Stimulated activated naive CD4-positive, alpha-beta T cell treated with Interleukin-2 at 50 U/mL for 16 hours (primary cell): Measurements from ENCODE around the gene PLEKHJ1.
A peak's percentile ranks its signal among the peaks of the same experiment; 100 is the strongest.
"Not testable (repeated sequence)": the region's sequence is repeated elsewhere in the genome, so short reads cannot be mapped to it uniquely, and the experiment has no call there.

Source experiments
- DNase-seq: peaks from one replicate; lab custom pipeline; 2025; lab: John Stamatoyannopoulos, UW

Gene PLEKHJ1

GRCh38 chr19:2236314-2237050, at the start of gene PLEKHJ1, which contains the start of gene SF3A2:
TSS of gene PLEKHJ1 (minus strand) at chr19:2236329. CDS start at chr19:2236248, 81 bp downstream.
TSS of gene SF3A2 (plus strand) at chr19:2236824. CDS start at chr19:2243419, 6,595 bp downstream.
- peak; percentile 95 for DNase-seq

- DNase-seq, result no peak
These were observed 47.8 kb upstream of the PLEKHJ1 start for GRCh38 chr19:2283835-2284507.

GRCh38 chr19:2282862-2283237, 46.7 kb upstream of the PLEKHJ1 start:
- DNase-seq, result no peak

DNA sequence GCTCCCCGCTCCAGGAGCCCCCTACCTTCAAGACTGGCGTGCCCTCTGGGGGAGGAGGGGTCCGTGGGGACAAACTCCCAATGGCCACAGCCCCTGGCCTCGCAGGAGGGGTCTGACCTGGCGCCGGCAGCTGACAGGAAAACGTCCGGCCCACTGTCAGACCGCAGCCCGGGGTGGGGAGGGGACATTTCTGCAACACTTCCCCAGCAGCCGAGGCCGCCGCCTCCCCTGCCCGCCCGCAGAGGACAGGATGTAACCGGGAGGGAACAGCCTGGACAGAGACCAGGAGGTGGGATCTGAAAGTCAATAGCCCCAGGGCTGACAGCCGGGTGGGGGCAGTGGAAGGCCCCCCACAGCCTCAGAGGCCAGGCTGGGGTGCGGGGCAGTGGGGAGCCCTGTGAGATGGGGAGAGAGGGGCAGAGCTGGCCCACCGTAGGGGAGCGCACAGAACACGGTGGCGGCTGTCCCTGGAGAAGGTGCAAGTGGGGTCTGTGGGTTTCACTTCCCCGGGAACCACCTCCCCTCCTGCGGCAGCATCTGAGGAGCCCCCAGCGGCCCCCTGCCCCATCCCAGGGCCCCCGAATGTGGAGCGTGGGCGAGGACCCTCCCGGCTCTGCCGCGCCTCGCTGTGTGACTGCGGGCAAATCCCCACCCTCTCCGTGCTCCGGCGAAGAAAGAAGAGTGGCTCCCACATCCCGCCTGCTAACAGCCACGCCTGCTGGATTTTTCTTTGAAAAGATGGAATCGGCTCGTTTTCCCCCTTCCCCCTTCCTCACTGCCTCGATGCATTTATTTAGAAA, 46.1 kb upstream of the PLEKHJ1 start, which contains the start of gene PEAK3:
TSS of gene PEAK3 (minus strand) at position 114 of the 800 bp plus-strand sequence. CDS start 1,244 bp downstream, outside the sequence.
- no peak for DNase-seq

DNA sequence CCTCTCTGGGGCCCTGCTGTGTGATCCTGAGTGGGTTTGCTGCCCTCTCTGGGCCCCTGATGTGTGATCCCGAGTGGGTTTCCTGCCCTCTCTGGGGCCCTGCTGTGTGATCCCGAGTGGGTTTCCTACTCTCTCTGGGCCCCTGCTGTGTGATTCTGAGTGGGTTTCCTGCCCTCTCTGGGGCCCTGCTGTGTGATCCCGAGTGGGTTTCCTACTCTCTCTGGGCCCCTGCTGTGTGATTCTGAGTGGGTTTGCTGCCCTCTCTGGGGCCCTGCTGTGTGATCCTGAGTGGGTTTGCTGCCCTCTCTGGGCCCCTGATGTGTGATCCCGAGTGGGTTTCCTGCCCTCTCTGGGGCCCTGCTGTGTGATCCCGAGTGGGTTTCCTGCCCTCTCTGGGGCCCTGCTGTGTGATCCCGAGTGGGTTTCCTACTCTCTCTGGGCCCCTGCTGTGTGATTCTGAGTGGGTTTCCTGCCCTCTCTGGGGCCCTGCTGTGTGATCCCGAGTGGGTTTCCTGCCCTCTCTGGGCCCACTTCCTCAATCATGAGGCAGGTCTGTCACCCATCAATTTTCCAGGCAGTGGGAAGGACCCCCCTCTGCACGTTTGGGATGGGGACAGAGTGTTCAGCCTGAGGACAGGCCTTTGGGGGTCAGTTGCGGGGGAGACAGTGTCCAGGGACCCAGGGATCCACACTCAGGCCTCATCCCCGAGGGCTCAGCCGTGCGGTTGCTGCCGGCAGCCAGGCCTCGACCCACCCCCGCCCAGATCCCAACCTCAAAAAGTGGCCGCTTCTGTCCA, 45.3 kb upstream of the PLEKHJ1 start:
- not testable (repeated sequence) for DNase-seq

GRCh38 chr19:2280633-2281264, 44.6 kb upstream of the PLEKHJ1 start:
- DNase-seq, result no peak

DNA sequence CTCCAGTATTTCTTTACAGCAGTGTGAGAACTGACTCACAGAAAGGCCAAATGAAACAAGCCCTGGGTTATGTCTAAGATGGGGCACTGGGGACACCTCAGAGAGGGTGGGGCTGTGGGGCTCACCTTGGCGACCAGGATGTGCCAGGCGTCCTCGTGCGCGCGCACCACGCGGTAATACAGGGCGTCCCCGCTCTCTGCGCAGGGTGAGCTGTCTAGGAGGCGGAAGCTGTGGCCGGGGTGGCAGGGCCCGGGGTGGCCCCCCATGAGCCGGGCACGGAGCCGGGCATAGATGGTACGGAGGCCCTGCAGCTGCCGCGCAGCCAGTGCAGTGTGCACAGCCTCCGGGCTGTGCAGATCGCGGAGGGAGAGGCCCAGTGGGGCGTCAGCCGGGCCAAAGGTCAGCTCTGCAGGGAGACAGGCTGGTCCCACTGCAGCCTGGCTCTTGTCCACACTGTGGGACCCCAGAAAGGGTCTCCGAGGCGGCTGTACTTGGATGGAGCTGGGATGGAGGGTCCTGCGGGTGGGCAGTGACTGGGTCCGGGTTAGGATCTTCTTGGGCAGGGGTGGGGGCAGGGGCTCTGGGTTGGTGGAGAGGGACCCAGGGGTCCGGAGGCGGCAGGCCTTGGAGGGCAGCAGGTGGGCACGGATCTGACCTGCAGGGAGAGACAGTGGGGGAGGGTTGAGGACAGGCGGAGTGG, 42.5 kb upstream of the PLEKHJ1 start:
- DNase-seq, result no peak

DNA sequence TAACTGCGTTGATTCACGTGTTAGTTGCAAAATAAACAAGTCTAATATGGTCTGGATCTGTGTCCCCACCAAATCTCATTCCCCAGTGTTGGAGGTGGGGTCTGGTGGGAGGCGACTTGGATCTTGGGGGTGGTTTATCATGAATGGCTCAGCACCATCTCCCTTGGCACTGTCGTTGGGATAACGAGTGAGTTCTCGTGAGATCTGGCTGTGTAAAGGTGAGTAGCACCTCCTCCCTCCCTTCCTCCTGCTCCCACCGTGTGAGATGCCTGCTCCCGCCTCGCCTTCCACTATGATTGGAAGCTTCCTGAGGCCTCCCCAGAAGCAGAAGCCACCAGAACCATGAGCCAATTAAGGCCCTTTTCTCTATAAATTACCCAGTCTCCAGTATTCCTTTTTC, 41.0 kb upstream of the PLEKHJ1 start:
- no peak for DNase-seq

- no peak for DNase-seq
These were observed 40.4 kb upstream of the PLEKHJ1 start for GRCh38 chr19:2276429-2276986.

- DNase-seq, result no peak
These were observed 39.7 kb upstream of the PLEKHJ1 start for GRCh38 chr19:2275588-2276428.

DNA sequence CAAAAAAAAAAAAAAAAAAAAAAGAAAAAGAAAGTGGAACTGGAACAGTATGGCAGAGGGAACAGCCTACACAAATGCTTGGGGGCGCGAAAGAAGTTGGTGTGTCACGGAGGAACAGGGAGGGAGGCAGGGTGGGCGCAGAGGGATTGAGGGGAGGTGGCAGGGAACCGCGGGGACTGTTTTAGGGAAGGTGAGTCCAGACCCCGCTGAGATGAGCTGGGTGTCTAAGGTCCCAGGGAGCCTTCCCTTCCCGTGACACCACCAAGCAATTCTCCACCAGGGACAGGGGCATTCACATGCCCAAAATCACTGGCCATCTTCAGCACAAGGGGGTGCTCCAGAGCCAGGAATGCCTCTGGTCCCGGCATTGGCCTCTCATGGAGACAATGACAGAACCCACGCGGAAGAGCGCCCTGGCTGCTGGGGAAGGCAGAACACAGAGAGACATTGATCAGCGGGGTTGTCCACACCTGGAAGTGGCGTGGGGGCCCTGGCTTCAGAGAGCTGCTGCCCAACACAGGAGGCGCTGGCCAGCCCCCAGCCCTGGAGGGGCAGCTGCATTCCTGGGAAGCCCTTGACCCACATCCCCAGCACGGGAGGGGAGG, 38.9 kb upstream of the PLEKHJ1 start:
- no peak for DNase-seq

- DNase-seq, result no peak
These were observed 38.1 kb upstream of the PLEKHJ1 start for GRCh38 chr19:2274185-2274711.

DNA sequence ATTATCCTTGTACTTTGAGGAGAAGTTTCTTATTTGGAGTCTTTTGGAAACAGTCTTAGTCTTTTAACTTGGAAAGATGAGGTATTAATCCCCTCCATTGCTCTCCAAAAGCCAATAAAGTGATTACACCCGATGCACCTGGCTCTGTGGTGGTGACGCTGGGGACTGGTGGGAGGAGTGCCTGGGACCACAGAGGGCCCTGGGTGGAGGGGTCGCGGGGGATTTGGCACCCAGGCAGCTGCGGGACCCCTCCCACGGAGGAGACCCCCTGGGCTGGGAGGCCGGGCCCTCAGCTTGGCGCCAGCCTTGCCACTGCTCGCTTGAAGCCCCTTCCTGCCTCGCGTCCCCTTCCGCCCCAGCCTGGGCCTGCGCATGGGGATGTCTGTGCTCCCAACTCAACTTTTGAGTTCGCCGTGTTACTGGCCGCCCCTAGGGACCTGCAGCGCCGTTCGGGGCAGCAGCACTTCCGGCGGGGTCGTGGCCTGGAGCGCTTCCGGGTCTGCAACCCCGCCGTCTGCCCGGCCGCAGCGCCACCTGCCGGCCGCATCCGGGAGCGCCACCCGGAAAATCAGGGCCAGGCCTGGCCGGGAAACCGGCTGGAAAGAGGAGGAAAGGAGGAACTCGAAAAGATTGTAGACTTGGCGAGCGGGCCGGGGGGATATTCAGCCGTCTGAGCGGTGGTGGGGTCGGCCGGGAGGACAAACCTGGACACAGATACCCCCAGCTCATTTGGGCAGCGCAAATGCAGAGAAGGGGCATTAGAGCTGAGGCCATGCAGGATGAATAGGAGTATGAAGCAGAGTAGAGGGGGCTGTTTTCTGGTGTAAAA, 37.4 kb upstream of the PLEKHJ1 start:
- DNase-seq, result peak; percentile 62

DNA sequence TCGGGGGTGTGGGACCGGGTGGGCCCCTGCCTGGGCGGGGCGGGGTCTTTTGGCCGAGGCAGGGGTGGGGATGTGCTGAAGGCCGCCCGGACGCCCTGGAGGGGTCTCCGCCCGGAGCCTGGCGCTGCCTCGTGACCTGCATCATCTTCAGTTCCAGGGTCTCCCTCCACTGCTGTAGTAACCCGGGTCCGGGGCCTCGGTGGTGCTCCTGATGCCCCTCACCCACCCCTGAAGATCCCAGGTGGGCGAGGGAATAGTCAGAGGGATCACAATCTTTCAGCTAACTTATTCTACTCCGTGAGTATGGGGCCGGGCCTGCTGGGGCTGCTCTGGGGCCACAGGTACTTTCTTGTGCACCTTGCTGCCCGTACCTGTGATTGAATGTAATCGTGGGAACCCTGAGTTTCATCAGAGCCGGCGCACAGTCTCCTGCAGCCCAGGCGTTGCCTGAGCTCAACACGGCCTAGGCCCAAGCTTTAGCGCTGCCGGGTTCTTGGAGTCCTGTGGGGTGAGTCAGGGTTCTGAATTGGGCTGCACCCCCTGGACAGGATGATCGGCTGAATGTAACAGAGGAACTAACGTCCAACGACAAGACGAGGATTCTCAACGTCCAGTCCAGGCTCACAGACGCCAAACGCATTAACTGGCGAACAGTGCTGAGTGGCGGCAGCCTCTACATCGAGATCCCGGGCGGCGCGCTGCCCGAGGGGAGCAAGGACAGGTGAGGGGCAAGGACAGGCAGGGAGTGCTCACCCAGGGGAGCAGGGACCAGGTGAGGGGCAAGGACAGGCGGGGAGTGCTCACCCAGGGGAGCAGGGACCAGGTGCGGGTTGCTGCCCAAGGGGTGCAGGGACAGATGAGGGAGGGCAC, 35.3 kb upstream of the PLEKHJ1 start:
- peak; percentile 20 for DNase-seq

DNA sequence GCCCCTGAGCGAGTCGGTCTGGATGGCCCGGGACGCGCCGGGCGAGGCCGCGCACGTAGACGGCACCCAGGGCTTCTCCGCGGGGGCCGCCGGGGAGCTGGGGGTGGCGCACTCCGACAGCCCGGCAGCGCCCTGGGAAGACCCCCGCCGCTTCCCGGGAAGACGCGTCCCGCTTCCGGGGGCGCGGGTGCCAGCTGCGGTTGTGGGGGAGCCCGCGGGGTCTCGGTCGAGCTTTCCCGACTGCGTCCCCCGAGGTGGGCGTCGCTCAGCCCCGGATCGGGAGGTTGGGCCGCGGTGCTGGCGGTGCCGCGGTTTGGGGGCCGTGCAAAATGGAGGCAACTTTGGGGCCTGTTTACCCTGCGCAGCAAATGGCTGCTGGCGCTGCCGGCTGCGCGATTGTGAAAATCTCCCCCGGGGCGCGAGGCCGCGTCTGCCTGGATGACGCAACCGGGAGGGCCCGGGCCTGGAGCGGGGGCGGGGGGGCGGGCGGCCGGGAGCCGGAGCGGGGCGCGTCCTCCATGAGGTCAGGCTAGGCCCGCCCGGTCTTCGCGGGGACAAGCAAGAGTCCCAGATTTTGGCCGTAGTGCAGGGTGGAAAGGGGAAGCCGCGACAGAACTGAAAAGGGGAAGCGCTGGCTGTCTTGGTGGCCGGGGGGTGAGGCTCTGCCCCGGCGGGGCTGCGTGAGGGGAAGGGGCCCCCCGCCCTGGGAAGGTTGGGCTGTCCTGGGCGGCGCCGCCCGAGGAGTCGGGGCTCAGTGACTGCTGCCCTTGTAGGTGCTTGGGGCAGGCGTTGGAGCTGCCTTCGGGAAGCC, 34.5 kb upstream of the PLEKHJ1 start:
- DNase-seq, result peak; percentile 78

DNA sequence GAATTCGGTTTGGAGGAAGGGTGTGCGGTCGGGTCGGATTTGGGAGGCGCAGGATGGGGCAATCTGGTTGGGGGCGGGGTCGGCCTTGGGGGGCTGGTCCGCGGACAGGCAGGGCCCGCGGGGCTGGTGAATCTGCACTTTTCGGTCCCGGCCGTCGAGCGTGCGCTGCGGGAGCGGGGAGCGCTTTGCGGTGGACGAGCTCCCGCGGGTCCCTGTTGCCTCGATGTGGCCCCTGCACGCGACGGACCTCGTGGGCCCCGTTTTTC, 34.0 kb upstream of the PLEKHJ1 start:
- peak; percentile 40 for DNase-seq
